HUDEP-2 (cell line): ENCODE measurements around the gene ALDH3A2.
"Not testable (repeated sequence)": the region's sequence is repeated elsewhere in the genome, so short reads cannot be mapped to it uniquely, and the experiment has no call there.

ENCODE experiments used
- DNase-seq, 76 experiments: peaks; one replicate each; lab custom pipeline; 2025; ENCODE audit not compliant: unreplicated experiment in 76 of 76; lab: John Stamatoyannopoulos, UW

ALDH3A2 gene

DNA sequence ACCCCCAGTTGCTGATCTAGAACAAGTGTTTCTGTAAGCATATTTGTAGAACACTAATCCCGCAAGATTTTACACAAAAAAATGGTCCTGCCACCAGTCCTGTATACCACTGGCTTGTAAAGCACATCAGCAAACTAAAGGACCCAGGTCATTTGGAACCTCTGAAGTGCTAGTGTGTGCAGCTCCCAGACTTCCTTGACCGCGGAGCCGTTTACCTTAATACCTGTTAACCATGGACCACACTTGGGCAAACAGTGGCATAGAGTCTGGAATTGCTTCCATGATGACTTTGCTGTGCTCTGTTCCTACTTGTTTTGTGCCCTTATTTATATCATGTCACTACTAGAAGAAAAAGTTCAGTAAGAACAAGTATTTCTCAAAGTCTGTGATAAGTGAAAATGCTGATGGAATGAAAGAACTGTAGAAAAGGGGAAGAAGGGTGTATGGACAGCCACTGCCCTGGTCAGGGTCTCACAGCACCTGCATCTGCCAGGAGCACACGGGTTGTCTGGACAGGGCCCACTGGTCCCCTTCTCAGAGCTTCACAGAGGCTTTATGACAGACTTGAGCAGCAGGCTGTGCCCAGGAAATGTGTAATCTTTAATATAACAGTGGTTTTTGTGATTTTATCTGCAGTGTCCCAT lies 29.3 kb downstream of the ALDH3A2 start:
- no peak for DNase-seq

DNA sequence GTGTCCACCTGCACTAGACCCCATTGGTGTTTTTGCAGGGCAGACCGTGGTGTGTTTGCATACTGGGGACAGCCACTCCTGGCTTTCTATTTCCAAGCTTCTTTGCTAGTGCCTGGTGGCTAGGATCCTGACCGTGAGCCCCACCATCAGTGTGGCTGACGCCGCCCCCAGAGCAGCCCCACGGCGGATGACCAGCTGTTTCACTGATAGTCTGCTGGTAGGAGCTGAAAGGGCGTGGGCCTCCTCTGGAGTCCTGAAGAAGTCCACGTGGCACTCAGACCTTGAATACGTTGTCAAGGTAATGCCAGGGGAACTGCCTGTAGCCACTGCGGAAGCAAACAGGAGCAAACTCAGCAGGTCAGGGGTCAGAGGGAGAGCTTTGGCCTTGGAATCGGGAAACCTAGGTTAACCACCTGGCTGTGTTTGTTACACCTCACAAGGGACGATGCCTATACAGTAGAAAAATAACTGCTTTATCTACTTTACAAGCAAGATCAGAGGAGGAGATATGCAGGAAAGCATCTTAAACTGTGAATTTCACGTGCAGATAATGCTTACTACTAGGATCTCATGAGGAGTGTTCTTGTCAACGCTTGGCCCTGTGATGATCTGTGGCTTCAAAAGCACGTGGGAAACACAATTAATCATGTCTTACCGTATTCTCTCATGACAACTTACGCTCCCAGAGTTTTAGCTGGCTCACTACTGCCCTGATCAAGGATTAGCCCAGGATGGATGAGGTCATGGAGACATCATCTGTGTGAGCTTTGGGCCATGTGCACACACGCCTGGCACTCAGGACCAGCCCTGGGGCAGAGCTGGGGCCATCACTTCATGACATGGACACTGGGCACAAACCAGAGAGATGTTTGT lies 30.3 kb downstream of the ALDH3A2 start:
- peak in 2 of 76 experiments; percentile 6 to 7 for DNase-seq

DNA sequence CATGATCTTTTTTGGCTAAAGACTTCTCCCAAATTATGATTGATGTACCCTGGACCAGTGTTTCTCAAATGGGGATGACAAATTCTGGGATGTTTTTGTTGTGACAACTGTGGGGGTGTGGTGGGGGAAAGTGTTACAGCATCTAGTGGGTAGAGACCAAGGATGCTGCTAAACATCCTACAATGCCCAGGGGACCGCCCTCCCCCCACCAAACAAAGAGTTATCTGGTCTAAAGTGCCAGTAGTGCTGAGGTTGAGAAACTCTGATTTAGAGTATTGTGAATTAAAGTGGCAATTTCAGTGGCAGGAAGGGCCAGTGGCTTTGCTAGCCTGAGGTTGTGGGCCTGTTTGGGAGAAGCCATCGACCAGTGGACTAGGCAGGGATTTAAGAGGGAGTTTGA lies 34.6 kb downstream of the ALDH3A2 start:
- DNase-seq: no peak

DNA sequence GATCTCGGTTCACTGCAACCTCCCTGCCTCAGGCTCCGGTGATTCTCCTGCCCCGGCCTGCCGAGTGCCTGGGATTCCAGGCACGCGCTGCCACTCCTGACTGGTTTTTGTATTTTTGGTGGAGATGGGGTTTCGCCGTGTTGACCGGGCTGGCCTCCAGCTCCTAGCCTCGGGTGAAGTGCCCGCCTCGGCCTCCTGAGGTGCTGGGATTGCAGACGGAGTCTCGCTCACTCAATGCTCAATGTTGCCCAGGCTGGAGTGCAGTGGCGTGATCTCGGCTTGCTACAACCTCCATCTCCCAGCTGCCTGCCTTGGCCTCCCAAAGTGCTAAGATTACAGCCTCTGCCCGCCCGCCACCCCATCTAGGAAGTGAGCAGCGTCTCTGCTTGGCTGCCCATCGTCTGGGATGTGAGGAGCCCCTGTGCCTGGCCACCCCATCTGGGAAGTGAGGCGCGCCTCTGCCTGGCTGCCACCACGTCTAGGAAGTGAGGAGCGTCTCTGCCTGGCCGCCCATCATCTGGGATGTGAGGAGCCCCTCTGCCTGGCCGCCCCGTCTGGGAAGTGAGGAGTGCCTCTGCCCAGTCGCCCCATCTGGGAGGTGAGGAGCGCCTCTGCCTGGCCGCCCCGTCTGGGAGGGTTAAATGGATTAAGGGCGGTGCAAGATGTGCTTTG lies 36.5 kb downstream of the ALDH3A2 start:
- DNase-seq: not testable (repeated sequence)

DNA sequence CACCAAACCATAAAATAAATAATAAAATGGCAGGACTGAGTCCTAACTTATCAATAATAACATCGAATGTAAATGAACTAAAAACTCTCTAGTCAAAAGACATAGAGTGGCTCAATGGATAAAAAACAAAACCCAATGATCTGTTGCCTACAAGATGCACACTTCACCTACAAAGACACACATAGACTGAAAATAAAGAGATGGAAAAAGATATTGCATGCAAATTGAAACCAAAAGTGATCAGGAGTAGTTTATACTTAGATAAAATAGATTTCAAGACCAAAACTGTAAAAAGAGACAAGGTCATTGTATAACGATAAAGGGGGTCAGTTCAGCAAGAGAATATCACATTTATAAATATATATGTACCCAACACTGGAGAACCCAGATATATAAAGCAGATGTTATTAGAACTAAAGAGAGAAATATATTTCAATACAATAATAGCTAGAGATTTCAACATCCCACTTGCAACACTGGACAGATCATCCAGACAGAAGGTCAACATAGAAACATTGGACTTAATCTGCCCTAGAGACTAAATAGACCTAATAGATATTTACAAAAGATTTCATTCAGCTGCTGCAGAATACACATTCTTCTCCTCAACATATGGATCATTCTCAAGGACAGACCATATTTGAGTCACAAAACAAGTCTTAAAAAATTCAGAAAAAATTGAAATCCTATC lies 38.0 kb downstream of the ALDH3A2 start:
- no peak for DNase-seq

DNA sequence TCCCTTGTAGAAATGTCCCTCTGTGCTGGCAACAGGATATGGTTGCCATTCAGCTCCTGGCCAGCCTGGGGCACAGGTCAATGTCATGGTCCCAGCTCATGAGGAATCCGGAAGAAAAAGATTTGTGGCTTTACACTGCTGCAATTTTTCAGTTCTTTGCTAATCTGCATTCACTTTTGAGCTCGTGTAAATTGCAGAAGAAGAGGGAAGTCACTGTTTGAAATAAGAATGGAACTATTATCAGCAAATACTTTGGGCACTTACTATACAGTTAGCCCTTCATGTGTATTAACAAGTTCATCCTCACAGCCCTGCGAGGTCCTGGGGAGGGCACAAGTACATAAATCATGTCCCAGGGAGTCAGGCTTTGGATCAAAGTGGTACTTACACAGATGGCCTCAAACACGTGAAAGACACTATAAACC lies 53.7 kb downstream of the ALDH3A2 start:
- DNase-seq: no peak

DNA sequence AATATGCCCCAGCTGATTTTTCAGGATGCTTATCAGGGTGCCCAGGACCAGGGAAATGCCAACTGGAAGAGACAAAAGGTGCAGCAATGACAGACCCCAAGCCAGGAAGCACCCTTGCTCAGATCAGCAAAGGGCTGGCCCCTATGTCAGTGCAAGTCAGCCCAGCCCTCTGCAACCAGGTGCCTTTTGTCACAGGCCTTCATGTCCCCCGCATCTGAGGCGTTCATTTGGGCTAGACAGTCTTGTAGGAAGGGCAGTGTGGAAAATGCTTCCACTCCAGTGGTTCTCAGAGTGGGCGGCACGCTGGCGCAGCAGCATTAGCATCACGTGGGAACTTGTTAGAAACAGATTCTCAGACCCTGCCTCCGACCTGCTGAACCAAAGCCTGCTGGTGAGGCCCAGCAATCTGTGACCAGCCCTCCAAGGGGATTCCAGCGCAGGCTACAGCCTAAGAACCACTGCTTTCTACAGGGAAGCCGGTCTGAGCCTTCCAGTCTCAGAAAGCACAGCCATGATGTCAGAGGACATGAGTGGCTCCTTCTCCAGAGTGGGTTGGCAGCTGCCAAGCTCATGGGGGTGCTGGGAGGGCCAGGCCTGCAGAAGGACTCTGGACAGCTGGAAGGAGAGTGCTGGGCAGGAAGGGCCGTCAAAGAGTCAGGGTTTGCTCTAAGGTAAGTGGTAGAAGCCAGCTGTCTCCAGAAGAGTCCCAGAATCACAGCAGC lies 54.7 kb downstream of the ALDH3A2 start:
- peak in 1 of 76 experiments; percentile 4 for DNase-seq

DNA sequence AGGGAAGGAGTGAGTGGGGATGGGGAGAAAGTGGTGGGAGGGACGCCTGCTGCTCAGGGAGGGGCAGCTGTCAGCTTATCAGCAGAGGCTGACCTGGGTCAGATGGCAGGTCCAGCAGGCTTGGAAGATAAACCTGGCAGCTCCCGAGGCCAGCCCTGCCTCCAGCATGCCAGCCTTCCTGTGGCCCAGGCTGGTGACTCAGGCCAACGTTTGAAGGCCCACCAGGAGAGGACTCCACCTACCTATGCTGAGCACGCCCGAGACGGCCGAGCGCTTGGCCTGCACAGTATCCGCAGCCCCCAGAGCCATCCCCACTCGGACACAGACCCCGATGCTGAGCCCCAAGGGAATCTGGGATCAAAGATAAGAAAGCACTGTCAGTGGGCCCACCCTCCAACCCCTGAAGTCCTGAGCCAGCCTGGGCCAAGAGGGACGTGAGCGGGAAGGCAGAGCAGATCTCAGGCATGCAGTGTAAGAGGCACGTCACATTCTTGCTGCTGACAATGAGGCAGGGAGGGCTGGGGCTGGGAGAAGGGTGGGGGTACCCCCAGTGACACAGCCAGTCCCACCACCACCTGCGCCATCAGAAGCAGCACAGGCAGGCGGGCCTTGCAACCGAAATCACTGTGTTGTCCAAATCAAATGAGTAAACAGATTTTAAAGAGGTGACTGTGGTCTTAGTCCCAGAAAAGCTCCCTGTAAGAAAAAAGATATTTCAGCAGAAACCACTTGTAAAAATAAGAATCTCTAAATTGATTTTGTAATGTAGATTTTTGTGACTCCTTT lies 55.5 kb downstream of the ALDH3A2 start:
- DNase-seq: peak in 4 of 76 experiments; percentile 5 to 20 (median 12)

DNA sequence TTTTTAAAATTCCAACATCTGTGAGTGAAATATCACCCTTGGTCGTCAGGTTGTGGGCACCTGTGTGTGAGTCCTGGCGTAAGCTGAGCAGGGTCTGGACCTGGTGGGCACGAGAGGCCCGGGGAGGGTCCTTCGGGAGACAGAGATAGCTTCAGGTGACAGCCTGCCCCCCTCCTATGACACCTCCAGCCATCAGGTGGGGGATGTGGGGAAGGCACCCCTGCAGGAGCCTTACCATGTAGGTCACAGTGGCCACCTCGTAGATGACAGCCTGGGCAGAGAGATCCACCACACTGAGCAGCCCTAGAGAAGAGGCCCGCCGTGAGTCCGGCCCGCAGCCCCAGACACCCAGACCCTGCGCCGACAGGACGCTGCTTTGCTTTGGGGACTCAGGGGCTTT lies 56.6 kb downstream of the ALDH3A2 start:
- DNase-seq: no peak

DNA sequence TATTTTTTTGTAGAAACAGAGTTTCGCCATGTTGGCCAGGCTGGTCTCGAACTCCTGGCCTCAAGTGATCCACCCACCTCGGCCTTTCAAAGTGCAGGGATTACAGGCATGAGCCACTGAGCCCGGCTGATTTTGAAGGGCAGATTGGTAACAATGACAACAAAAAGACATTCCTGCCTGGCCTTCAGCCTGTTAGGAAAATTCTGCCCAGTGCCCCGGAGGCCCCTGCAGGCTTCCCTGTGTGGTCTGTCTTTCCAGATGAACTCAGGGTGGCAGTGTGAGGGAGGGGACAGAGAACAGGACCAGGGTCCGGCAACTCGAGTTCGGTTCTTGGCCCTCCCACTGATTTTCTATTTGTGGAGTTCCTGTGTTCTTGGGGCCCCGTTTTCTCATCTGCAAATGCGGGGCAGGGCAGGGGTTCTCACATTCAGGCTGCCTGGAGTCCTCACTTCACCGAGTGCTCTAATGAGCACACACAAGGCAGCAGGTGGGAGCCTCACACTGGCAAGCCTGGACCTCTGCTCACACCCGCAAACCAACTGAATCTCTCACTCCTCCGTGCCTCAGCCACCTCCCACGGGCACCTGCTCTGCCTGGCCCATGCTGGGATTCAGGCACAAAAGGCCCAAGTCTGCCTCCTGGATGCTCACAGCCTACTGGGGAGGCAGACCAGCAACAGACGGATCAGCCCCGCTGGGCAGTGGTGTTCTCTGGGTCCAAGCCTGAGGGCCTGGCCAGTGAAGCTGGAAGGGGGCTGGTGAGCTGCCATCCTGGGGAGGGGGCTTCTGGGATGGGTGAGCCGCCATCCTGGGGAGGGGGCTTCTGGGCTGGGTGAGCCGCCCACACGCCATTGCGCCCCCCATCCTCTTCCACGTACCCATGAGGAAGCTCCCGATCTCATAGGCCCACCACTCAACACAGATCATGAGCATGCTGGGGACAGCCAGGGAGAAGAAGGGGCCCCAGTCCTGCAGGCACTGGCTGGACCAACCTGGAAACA lies 57.5 kb downstream of the ALDH3A2 start:
- DNase-seq: no peak

DNA sequence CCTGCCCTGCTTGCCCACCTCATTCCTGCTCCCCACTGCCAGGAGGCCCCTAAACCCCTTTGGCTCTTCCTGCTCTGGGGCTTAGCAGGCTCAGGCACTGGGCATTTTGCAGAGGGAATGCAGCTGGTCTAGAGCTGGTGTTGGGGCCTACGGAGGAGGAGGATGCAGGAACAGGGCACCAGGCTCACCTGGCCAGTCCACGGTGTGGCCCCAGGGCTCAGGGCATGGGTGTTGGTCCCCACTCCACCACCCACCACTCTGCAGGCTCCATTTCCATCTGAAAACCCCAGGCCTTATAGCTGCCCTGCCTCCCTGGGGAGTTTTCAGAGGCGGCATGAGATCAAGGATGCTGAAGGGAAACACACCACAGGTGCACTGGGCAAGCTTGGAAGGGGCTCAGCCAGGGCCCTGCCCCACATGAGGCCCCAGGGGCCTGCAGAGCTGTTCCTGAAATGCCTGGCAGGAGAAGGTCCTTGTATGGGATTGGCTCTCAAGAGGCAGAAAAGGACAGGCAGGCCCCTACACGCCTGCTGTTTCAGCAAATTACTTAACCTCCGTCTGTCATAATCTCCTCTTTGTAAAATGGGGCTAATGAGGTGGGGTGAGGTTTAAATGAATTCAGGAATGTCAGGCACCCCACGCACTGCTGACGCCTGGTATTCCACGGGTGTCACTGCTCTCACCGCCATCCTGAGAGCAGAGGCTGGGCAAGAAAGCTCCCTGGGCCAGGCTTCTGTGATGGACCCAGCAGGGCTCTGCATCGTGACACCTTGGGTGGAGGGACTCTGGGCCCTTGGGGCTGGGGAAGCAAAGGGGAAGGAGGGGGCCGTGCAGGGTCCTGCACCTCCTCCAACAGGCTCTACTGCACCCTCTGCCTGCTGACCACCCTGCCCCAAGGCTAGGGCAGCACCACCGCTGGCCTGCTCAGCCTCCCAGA lies 58.5 kb downstream of the ALDH3A2 start:
- no peak for DNase-seq

DNA sequence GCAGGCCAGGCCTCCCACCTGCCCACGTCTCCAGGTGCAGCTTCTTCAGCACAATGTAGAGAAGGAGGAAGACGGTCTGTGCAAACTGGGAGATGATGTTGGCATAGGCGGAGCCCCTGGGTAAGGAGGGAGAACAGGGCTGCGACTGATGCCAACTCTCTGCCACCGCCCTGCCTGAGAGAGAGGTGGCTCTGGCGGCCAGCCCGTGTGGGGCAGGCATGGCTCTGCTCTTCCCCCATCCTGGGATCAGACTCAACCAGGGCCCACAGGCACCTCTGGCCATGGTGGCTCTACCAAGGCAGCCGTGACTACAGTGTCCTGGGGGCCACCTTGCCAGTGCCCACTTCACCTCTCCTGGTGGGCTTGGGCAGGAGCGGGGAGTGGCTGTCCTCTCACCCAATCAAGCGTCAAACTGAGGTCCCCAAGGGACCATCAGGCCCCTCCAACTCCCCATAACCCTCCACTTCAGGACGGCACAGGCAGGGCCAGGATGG lies 59.2 kb downstream of the ALDH3A2 start:
- no peak for DNase-seq

DNA sequence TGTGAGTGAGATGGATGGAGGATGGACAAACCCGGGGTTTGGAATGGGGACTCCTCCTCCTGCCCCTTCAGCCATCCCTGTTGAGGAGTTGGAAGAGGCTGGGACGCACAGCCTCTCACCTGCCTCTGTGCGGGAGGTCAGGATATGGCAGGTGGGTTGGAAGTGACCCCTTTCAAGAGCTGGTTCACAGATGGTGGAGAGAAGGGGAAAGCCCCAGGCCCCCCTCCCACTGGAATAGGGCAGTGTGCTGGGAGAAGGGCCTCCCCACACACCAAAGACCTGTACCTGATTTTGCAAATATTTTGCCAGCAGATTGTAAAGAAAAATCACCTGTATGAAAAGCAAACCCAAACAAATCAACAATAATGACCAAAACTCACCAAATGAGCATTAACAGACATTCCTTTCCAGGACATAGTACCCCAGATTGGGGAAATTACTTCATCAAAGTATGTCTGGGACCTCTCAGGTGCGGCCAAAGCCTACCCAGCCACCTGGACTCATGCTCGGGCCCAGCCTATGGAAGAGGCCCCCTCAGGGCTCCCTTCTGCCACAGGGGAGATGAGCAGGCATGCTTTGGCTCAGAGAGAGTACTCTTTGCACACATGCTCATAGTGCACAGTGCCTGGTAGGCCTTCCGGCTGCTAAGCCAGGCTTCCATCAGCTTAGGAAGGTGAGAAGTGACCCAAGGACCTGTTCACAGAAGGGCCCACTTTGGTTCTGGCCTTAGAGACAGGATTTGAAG lies 60.1 kb downstream of the ALDH3A2 start:
- no peak for DNase-seq

DNA sequence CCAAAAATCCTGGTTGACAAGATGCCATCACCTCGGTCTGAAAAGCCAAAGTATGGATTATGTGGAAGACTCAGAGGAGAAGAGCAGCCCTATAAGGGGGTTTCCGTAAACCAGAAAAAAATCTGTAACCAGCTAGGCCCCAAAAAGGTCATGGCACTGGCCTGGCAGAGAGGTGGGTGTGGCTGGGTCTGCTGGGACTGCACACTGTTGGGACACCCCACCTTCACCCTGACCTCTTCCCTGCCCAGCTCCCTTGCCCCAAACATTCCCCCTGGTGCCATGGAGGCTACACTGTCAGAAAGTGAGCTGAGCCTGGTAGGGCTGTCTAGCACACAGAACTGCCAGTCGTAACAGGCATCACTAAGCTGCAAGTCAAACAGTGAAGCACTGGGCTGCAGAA lies 61.3 kb downstream of the ALDH3A2 start:
- DNase-seq: no peak

DNA sequence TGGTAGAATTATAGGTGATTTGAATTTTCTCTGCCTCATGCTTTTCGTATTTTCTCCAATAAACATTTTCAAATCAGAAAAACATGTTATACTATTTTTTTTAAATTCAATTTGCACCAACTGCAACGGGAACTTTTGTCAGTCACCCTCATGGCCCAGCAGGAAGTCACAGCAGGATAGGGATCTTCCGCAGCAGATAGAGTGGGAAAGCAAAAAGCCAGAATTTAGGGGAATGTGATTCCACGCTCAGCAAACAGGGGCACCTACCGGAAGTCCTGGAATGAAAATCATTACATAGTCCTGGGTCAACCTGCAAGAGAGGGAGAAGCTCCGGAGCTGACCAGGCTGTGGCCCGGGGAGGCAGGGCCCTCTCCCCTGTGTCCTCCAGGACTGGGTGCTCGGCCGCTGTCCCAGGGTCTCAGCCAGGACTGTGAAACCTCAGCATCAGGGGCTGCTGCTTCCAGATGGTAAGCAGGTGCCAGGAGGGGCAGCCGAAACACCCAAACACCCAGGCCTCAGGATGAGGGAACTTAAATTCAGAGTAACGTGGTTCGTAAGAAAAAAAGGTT lies 64.0 kb downstream of the ALDH3A2 start:
- no peak for DNase-seq

DNA sequence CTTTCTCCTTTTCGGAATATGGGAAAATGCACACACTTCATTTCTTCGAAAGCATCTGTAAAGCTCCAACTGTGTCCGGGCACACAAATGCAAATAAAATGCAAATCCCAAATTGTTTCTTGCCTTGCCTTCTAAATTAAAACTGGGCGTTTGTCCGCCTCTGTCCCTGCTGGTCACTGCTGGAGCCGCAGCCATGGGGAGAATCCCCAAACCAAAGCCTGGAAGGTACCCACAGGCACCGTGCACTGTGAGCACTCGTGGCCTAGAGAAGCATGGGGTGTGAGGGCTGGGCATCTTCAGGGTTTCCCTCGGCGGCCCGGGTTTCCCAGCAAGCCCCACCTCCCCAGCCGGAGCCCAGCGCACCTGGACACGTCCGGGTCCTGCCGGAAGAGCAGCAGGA lies 64.9 kb downstream of the ALDH3A2 start:
- no peak for DNase-seq
